D341Med (cell line): Measurements from ENCODE around the gene TMEM72.
A peak's percentile ranks its signal among the peaks of the same experiment; 100 is the strongest.

Experiments used
- DNase-seq: peaks from one replicate; pipeline ENCODE4 v3.0.0; 2012; ENCODE audit warnings: low spot score

The TMEM72 gene

DNA sequence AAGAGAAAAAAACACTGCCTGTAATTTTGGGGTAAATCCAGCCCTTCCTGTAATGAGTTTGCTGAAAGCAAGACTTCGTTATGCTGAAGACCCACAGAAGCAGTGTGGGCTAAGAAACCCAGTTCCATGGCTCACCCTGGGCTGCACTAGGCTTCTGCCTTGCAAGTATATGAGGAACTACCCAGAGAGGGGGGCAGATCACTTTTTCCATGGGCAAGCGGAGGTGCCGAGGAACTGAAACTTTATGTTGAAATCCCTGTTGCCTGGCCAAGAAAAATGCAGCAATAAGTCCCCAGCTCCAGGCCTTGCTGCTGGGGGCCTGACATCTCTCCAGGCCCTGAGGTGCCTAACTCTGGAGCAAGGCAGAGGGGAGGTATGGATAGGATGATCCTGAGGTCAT lies 57.0 kb downstream of the TMEM72 start:
- DNase-seq = no peak

DNA sequence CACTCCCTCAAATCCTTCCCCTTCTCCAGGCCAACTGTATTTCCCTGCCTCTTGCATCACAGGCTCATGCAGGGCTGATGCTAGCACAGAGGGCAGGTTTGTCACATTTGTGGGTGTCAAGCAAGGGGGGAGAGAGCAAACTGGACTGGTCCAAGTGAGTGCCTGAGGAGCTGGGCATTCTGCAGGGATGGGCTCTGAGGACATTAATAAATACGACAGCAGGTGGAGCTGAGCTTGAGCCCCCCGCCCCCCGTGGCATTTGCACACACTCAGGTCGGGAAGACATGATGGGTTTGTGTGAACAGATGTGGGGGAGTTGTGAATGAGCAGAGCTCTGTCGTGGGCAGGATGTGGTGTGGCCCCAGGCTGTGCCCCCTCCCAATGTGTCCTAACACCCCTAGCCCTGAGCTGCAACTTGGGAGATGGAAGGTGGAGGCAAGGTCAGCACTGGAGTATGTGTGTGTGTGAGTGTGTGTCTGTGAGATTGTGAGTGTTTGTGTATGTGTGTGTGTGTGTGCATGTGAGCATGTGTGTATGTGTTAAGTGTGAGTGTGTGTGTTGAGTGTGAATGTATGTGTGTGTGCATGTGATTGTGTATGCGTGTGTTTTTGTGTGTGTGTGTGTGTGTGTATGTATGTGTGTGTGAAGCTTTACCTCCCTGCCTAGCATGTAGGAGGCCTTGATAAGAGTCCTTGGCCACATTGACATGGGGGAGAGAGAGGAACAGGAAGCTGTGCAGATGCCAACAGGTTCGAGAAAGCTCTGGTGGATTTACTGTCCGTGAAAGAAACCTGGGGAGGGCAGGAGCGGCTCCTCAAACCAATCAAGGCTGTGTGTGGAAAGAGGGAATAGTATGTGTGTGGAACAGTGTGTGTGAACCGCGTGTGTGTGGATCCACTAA lies 57.6 kb downstream of the TMEM72 start:
- no peak for DNase-seq

- DNase-seq = no peak
Measured at GRCh38 chr10:44969854-44970253, 58.7 kb downstream of the TMEM72 start.

DNA sequence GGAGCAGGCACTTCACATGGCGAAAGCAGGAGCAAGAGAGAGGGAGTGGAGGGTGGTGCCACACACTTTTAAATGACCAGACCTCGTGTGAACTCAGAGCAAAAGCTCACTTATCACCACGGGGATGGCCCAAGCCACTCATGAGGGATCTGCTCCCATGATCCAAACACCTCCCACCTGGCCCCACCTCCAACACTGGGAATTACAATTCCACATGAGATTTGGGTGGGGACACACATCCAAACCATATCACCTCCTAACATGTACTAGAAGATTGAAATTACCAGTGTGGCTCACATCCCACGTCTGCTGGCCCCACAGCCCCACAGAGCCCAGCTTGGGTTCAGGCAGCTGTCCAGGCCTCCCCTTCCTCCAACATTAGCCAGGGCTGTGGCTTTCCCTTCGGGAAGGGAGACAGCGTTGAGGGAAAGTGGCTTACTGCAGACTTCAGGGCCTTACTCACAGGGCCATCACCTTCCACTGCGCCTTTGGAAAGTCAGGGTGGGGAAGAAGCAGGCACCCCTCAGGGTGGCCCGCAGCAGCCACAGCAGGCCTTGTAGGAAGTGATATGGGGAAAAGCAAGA lies 59.8 kb downstream of the TMEM72 start:
- DNase-seq = no peak

GRCh38 chr10:44971434-44971833 lies 60.3 kb downstream of the TMEM72 start:
- no peak for DNase-seq

DNA sequence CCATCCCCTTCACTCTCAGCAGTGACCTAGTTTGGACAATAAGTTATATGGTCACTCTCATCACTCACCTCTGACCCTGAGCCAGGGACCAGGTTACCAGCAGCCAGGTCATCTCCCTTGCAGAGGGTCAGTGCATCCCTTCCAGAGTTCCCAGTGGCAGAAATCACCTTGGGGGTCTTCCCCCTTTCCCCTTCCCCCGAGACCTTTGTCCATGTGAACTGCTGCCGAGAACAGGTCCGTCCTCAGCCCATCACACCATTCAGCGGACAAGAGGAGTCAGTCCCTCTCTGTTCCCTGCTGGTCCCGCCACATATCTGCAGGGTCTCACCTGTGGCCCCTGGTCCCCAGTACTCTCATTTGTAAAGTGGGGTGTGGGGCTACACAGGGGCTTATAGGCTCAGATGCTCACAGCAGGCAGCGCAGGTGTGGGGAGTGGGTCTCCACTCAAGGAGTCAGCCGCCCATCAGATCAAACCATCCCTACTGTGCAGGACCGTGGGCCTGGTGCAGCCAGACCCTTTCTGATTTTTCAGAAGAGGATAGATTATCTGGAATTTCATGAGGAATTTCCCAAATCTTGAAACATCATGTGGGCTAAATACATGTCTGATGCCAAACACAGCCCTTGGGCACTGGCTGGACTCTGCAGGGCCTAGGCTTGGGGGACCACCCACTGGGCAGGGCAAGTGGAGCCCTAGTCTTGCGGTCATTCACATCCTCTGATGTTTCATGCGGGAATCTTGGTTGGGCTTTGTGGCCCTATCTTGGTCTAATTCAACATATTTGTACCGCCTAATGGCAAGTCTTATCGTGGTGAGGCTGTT lies 61.0 kb downstream of the TMEM72 start:
- no peak for DNase-seq

GRCh38 chr10:44972874-44973306 lies 61.8 kb downstream of the TMEM72 start:
- DNase-seq = no peak

GRCh38 chr10:44973323-44974081 lies 62.4 kb downstream of the TMEM72 start:
- no peak for DNase-seq

GRCh38 chr10:44974082-44974627 lies 63.0 kb downstream of the TMEM72 start:
- no peak for DNase-seq

- peak; percentile 95 for DNase-seq
Measured at GRCh38 chr10:44974628-44975430, 63.7 kb downstream of the TMEM72 start.

- DNase-seq = peak; percentile 76
Measured at GRCh38 chr10:44975431-44976331, 64.5 kb downstream of the TMEM72 start.

DNA sequence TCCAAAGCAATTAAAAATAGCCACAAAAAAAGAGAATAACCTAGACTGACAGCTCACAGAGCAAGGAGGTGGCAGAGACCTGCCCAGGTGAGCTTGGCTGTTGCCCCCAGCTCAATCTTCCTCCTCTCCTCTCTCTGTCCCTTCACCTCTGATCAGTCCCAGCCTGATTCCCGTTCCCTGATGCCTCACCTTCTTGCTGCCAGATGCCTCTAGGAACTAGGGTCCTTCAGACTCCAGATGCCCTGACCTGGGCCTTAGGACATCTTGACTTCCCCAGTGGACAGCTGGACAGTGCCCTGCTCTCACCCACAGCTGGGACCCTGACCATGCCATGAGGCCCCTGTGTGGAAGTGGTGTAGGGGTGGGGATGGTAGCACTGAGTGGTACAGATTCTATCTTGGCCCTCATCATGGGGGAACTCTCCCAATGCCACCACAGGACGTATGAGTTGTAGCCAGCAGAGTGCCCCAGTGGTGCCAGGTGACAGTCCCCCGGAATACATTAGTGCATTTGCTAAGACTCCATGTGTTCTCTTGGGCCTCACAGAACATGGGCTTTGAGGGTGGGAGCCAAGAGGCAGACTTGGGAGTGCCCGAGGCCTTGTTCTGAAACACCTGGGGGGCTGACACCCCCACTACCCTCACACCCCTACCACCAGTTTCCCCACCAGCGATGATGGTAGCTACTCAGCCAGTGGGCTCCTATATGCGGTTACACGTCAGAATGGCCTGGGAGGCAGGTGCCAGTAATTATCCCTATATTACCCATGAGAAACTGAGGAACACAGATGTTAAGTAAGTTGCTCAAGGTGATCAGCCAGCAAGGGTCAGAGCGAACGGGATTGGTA lies 65.4 kb downstream of the TMEM72 start:
- DNase-seq = no peak

- DNase-seq = no peak
Measured at GRCh38 chr10:44977287-44978212, 66.4 kb downstream of the TMEM72 start.

GRCh38 chr10:44978213-44978569 lies 67.1 kb downstream of the TMEM72 start:
- no peak for DNase-seq

GRCh38 chr10:44978570-44979280 lies 67.6 kb downstream of the TMEM72 start, which contains the start of gene DEPP1:
Gene DEPP1 (minus strand): TSS chr10:44978809. CDS start chr10:44978030, 779 bp downstream.
- peak; percentile 92 for DNase-seq

- DNase-seq = no peak
Measured at GRCh38 chr10:44979281-44980191, 68.4 kb downstream of the TMEM72 start.
